Keratinocyte (primary cell): ENCODE results near the gene CD180.

Experiments
- CTCF ChIP-seq, 3 experiments: IDR thresholded peaks in 1 of 3; conservative IDR thresholded peaks in 1 of 3; optimal IDR thresholded peaks in 1 of 3; 2 replicates in 2 of 3; 3 replicates in 1 of 3; pipeline versions ENCODE3 to v1.5.1; 2011; ENCODE audit warnings: low read length in 3 of 3, mild to moderate bottlenecking in 3 of 3, moderate library complexity in 2 of 3, control low read depth in 1 of 3, inconsistent platforms in 1 of 3; ENCODE audit not compliant: insufficient read depth in 2 of 3; ENCODE audit errors: extremely low read depth in 1 of 3
- EZH2 ChIP-seq: IDR thresholded peaks from one replicate; pipeline ENCODE4 v1.6.1; 2012; ENCODE audit warnings: inconsistent platforms, mild to moderate bottlenecking, low read length, moderate library complexity

GRCh38 chr5:67146574-67146973, 50.0 kb downstream of the CD180 start:
- TF ChIP-seq CTCF (optimal IDR thresholded peaks at IDR 0.05 in 1 of 3, IDR thresholded peaks at IDR 0.05 in 1 of 3, conservative IDR thresholded peaks at IDR 0.05 in 1 of 3; ENCODE audit: extremely low read depth in 1 of 3, insufficient read depth in 2 of 3, low read length in 3 of 3) = no peak
- no peak for TF ChIP-seq EZH2
